Measurements from ENCODE around the gene ENOX1.

DNA sequence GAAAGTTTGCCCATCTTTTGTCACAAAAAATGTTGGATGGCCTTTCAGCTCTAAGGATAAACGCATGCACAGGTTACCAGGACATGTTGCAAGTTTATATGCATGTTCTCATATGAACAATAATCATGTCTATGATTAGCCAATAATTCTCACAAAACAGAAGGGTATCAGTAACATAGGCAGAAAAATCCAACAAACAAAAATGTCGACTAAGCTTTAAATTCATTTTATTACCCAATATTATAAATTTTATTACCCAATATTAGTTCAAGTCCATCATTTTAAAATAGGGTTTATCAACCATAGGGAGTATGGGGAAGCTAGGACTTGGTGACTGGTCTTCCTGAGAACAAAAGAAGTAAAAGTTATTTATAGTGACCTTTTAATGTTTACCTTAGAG lies 93.1 kb downstream of the ENOX1 start:
- no peak for TF ChIP-seq CHD2 (IDR thresholded peaks at IDR 0.05; ENCODE audit: low read length, partially characterized antibody)
- TF ChIP-seq POLR2A (IDR thresholded peaks at IDR 0.05; ENCODE audit: low read length), result no peak
- TF ChIP-seq BHLHE40 (IDR thresholded peaks at IDR 0.05; ENCODE audit: low read depth, low read length), result no peak
- TF ChIP-seq USF2 (IDR thresholded peaks at IDR 0.05), result no peak
- no peak for TF ChIP-seq FOXS1 (CRISPR knock-in tag; IDR thresholded peaks at IDR 0.05)
